GM20000 (cell line): ENCODE results near the gene RTP5.

ENCODE experiments used
- DNase-seq: peaks from one replicate; pipeline ENCODE4 v3.0.0; 2012; ENCODE audit warnings: low spot score
- CTCF ChIP-seq: IDR thresholded peaks from 2 replicates; pipeline ENCODE4 v1.5.1; 2012; ENCODE audit warnings: mild to moderate bottlenecking, control low read depth; ENCODE audit errors: extremely low read depth, missing control alignments

RTP5 gene

DNA sequence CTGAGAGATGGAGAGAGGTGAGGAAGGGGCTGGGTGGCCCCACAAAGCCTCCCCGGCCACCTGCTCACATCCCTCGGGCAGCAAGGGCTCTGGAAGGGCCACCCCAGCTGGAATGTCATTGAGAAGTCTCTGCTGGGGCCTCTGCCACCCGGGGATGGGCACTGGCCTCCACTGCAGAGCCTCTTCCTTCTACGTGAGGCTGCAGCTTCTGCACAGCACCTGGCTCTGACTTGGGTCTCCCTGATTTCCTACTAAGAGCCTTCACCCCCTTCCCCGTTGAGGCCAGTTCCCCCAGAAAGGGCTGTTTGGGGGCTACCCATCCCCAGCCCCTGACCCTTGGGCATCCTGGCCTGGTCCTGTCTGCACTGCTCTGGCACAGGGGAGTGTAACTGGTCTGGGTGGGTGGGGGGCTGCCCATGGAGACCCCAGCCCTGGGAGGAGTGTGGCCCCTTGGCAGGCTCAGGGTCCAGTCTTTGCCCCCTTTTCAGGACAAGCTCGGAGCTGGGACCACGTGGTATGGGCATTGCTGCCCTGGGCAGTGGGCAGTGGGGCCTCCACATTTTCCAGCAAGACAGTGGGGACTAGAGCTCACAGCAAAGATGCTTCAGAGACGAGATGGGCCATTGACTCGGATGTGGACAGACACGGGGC, 16.4 kb upstream of the RTP5 start:
- TF ChIP-seq CTCF = no peak
- peak; percentile 29 for DNase-seq

- TF ChIP-seq CTCF = no peak
- DNase-seq = peak; percentile 25
These were observed 15.7 kb upstream of the RTP5 start for GRCh38 chr2:241853651-241854341.

GRCh38 chr2:241854342-241855244, 14.9 kb upstream of the RTP5 start:
- DNase-seq = peak; percentile 30
- no peak for TF ChIP-seq CTCF

GRCh38 chr2:241855245-241855887, 14.2 kb upstream of the RTP5 start:
- peak; percentile 12 for DNase-seq
- no peak for TF ChIP-seq CTCF

GRCh38 chr2:241855888-241856422, 13.6 kb upstream of the RTP5 start:
- no peak for TF ChIP-seq CTCF
- no peak for DNase-seq

- no peak for TF ChIP-seq CTCF
- DNase-seq = no peak
These were observed 12.4 kb upstream of the RTP5 start for GRCh38 chr2:241857041-241857541.
